ENCODE data around the gene DZIP3. TPM values are rescaled to one million over a fixed set of nuclear protein-coding genes. Genes with fewer than 3 reads are reported as not detected.

The DZIP3 gene
- total RNA-seq, 6 donors from 2014 or later, result 3.4 to 25.0 (median 7.5) TPM

- peaks cover 0 to 11% (median 5%) of the 10 kb centered on the region in 4 donors for H3K4me1 ChIP-seq
Observed at GRCh38 chr3:108555966-108556581, 33.4 kb upstream of the DZIP3 start.

GRCh38 chr3:108562565-108562964 is 27.0 kb upstream of the DZIP3 start:
- no peak for DNase-seq
- no peaks in the 10 kb centered on the region for H3K27me3 ChIP-seq
- 94 to 98% methylated on average over 2 of the region's 2 CpGs for WGBS, 2 donors
- no peak overlapping the region for H3K27ac ChIP-seq
- ATAC-seq (ENCODE audit: low FRiP score in 2 of 2), result no peak
- TF ChIP-seq POLR2AphosphoS5 (IDR thresholded peaks at IDR 0.05) (no peak), POLR2A (IDR thresholded peaks at IDR 0.05) (no peak), CTCF (IDR thresholded peaks at IDR 0.05) (no peak), EP300 (IDR thresholded peaks at IDR 0.05) (no peak)
- H3K9me3 ChIP-seq, result no peaks in the 10 kb centered on the region
- H3K4me3 ChIP-seq, result no peak overlapping the region
- H3K36me3 ChIP-seq, result no peaks in the 10 kb centered on the region
- no peaks in the 10 kb centered on the region for H3K4me1 ChIP-seq

More at GRCh38 chr3:108555966-108556581, 33.4 kb upstream of the DZIP3 start:
- no peak overlapping the region for H3K4me3 ChIP-seq
- TF ChIP-seq EP300 (IDR thresholded peaks at IDR 0.05) (no peak), POLR2A (IDR thresholded peaks at IDR 0.05) (no peak), POLR2AphosphoS5 (IDR thresholded peaks at IDR 0.05) (no peak), CTCF (IDR thresholded peaks at IDR 0.05) (no peak)
- no peaks in the 10 kb centered on the region for H3K27me3 ChIP-seq
- DNase-seq, result no peak
- H3K9me3 ChIP-seq, result no peaks in the 10 kb centered on the region
- 67 to 81% methylated on average over 2 of the region's 2 CpGs for WGBS, 2 donors
- H3K27ac ChIP-seq, result no peak overlapping the region
- no peak for ATAC-seq (ENCODE audit: low FRiP score in 2 of 2)
- no peaks in the 10 kb centered on the region for H3K36me3 ChIP-seq

- H3K27me3 ChIP-seq, result no peaks in the 10 kb centered on the region
Observed at GRCh38 chr3:108564564-108564963, 25.0 kb upstream of the DZIP3 start.

GRCh38 chr3:108565506-108565905 is 24.0 kb upstream of the DZIP3 start:
- H3K4me3 ChIP-seq, result no peak overlapping the region
- H3K27me3 ChIP-seq, result no peaks in the 10 kb centered on the region
- ATAC-seq (ENCODE audit: low FRiP score in 2 of 2), result no peak
- TF ChIP-seq POLR2AphosphoS5 (IDR thresholded peaks at IDR 0.05) (no peak), EP300 (IDR thresholded peaks at IDR 0.05) (no peak), CTCF (IDR thresholded peaks at IDR 0.05) (no peak), POLR2A (IDR thresholded peaks at IDR 0.05) (no peak)
- H3K27ac ChIP-seq, result no peak overlapping the region
- H3K9me3 ChIP-seq, result no peaks in the 10 kb centered on the region
- no peaks in the 10 kb centered on the region for H3K36me3 ChIP-seq
- no peak for DNase-seq
- H3K4me1 ChIP-seq, result no peaks in the 10 kb centered on the region
- WGBS, 2 donors, result 87 to 88% methylated on average over 3 of the region's 3 CpGs

More at GRCh38 chr3:108564564-108564963, 25.0 kb upstream of the DZIP3 start:
- Histone ChIP-seq H3K36me3 (no peaks in the 10 kb centered on the region), H3K9me3 (no peaks in the 10 kb centered on the region), H3K27ac (no peak overlapping the region), H3K4me1 (no peaks in the 10 kb centered on the region), H3K4me3 (no peak overlapping the region)
- ATAC-seq (ENCODE audit: low FRiP score in 2 of 2), result no peak
- no peak for DNase-seq
- no peak for TF ChIP-seq POLR2AphosphoS5 (IDR thresholded peaks at IDR 0.05)
- TF ChIP-seq POLR2A (IDR thresholded peaks at IDR 0.05), result no peak
- TF ChIP-seq EP300 (IDR thresholded peaks at IDR 0.05), result no peak
- TF ChIP-seq CTCF (IDR thresholded peaks at IDR 0.05), result no peak

- no peaks in the 10 kb centered on the region for H3K9me3 ChIP-seq
- no peaks in the 10 kb centered on the region for H3K4me1 ChIP-seq
- H3K27ac ChIP-seq, result no peak overlapping the region
- no peaks in the 10 kb centered on the region for H3K36me3 ChIP-seq
- WGBS, 2 donors, result 91 to 97% methylated on average over 1 of the region's 1 CpG
- DNase-seq (no peak), ATAC-seq (ENCODE audit: low FRiP score in 2 of 2) (no peak)
- H3K4me3 ChIP-seq, result no peak overlapping the region
- no peaks in the 10 kb centered on the region for H3K27me3 ChIP-seq
- TF ChIP-seq CTCF (IDR thresholded peaks at IDR 0.05) (no peak), POLR2A (IDR thresholded peaks at IDR 0.05) (no peak), EP300 (IDR thresholded peaks at IDR 0.05) (no peak), POLR2AphosphoS5 (IDR thresholded peaks at IDR 0.05) (no peak)
Observed at GRCh38 chr3:108566599-108566998, 22.9 kb upstream of the DZIP3 start.
